Hematopoietic multipotent progenitor cell (in vitro differentiated cells): Measurements from ENCODE around the gene CRYBG3. TPM values are rescaled to one million over a fixed set of nuclear protein-coding genes. Genes with fewer than 3 reads are reported as not detected.

Experiments used
- total RNA-seq: library from RNA; depleted of rRNA; stranded (reverse); fragments of >200 nt; gene quantifications from one replicate; pipeline ENCODE4 v1.2.3, GENCODE V29; 2012

Gene CRYBG3
- total RNA-seq, 1 donor, result 0.54 TPM

Other genes with a start within 250 kb of the CRYBG3 start
- gene ARL6, start 57.3 kb upstream of the CRYBG3 start, total RNA-seq, result 2.4 TPM
- gene RIOX2, start 150.4 kb downstream of the CRYBG3 start, total RNA-seq, result 15.1 TPM
- not detected for gene GABRR3, start 213.3 kb downstream of the CRYBG3 start, total RNA-seq